ENCODE measurements around the gene LHPP.

GRCh38 chr10:124639646-124640045, 178.0 kb downstream of the LHPP start:
- TF ChIP-seq CTCF (IDR thresholded peaks at IDR 0.05; ENCODE audit: low read length) = no peak
- no peak for TF ChIP-seq EZH2 (IDR thresholded peaks at IDR 0.05; ENCODE audit: borderline replicate concordance, low read length)
